ENCODE results near the gene CHAC2.
"Not testable (repeated sequence)": the region's sequence is repeated elsewhere in the genome, so short reads cannot be mapped to it uniquely, and the experiment has no call there.

Gene CHAC2

GRCh38 chr2:53753041-53753440 is 14.6 kb upstream of the CHAC2 start:
- no peak for DNase-seq (ENCODE audit: low read depth)
- H3K4me3 ChIP-seq (ENCODE audit: low read depth, low read length) = no peak overlapping the region
- TF ChIP-seq CTCF (IDR thresholded peaks at IDR 0.05; ENCODE audit: insufficient read depth, low read depth, low read length, missing control alignments) = no peak

- no peak for DNase-seq (ENCODE audit: low read depth)
- H3K4me3 ChIP-seq (ENCODE audit: low read depth, low read length) = no peak overlapping the region
- TF ChIP-seq CTCF (IDR thresholded peaks at IDR 0.05; ENCODE audit: insufficient read depth, low read depth, low read length, missing control alignments) = no peak
These were observed 12.5 kb upstream of the CHAC2 start for GRCh38 chr2:53755121-53755520.

GRCh38 chr2:53756644-53757043 is 11.0 kb upstream of the CHAC2 start:
- H3K4me3 ChIP-seq (ENCODE audit: low read depth, low read length) = no peak overlapping the region
- no peak for TF ChIP-seq CTCF (IDR thresholded peaks at IDR 0.05; ENCODE audit: insufficient read depth, low read depth, low read length, missing control alignments)
- DNase-seq (ENCODE audit: low read depth) = no peak

GRCh38 chr2:53757206-53757605 is 10.4 kb upstream of the CHAC2 start:
- DNase-seq (ENCODE audit: low read depth); H3K4me3 ChIP-seq (ENCODE audit: low read depth, low read length): not testable (repeated sequence)

GRCh38 chr2:53765767-53766166 is 1.8 kb upstream of the CHAC2 start:
- TF ChIP-seq CTCF (IDR thresholded peaks at IDR 0.05; ENCODE audit: insufficient read depth, low read depth, low read length, missing control alignments) = no peak
- no peak overlapping the region for H3K4me3 ChIP-seq (ENCODE audit: low read depth, low read length)
- DNase-seq (ENCODE audit: low read depth) = no peak

GRCh38 chr2:53768242-53768542 is 588 bp downstream of the CHAC2 start:
- no peak for DNase-seq (ENCODE audit: low read depth)
- no peak for TF ChIP-seq CTCF (IDR thresholded peaks at IDR 0.05; ENCODE audit: insufficient read depth, low read depth, low read length, missing control alignments)
- H3K4me3 ChIP-seq (ENCODE audit: low read depth, low read length) = peak overlapping the region; percentile 58

- DNase-seq (ENCODE audit: low read depth) = no peak
- H3K4me3 ChIP-seq (ENCODE audit: low read depth, low read length) = peak overlapping the region; percentile 58; the same call in 1 of the 2 replicates
- TF ChIP-seq CTCF (IDR thresholded peaks at IDR 0.05; ENCODE audit: insufficient read depth, low read depth, low read length, missing control alignments) = no peak
These were observed 1.8 kb downstream of the CHAC2 start for GRCh38 chr2:53769318-53769945.
